ENCODE measurements around the gene GRM4.

The GRM4 gene

DNA sequence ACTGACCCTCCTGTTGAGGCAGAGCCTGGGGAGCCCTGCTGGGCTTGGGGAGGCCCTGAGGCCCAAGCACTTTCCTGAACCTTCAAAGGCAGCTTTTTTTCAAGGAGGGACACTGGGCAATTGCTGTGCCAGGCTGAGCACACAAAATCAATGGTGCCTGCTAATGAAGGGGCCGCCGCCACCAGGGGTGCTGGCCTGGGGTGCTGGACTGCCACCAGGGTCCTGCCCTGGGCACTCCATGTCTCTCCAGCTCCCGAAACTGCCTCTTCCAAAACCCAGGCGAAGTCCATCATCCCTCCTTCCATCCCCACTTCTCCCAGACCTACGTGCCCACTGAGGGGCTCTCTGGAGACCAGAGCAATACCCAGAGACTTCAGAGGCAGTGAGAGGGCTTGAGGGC lies 145.6 kb downstream of the GRM4 start:
- no peak for TF ChIP-seq TCF12 (IDR thresholded peaks at IDR 0.05; ENCODE audit: low read depth)
- no peak for TF ChIP-seq CEBPB (IDR thresholded peaks at IDR 0.05)
- no peak for TF ChIP-seq NFIC (IDR thresholded peaks at IDR 0.05)

GRCh38 chr6:33999567-33999966 lies 146.3 kb downstream of the GRM4 start:
- TF ChIP-seq YY1 (IDR thresholded peaks at IDR 0.05; ENCODE audit: low read depth) = no peak
- no peak for TF ChIP-seq TEAD4 (IDR thresholded peaks at IDR 0.05)
- TF ChIP-seq, protein P1, sequence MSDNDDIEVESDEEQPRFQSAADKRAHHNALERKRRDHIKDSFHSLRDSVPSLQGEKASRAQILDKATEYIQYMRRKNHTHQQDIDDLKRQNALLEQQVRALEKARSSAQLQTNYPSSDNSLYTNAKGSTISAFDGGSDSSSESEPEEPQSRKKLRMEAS (IDR thresholded peaks at IDR 0.05) = no peak
- no peak for TF ChIP-seq ZBTB7A (IDR thresholded peaks at IDR 0.05; ENCODE audit: low read depth)
- no peak for TF ChIP-seq TAF1 (IDR thresholded peaks at IDR 0.05; ENCODE audit: low read depth)
- no peak for TF ChIP-seq CEBPB (IDR thresholded peaks at IDR 0.05)
- no peak for TF ChIP-seq CREB1 (IDR thresholded peaks at IDR 0.05; ENCODE audit: low read depth)
- no peak for TF ChIP-seq EGR1 (IDR thresholded peaks at IDR 0.05)
- no peak for TF ChIP-seq EP300 (IDR thresholded peaks at IDR 0.05; ENCODE audit: borderline replicate concordance)

- TF ChIP-seq ZBTB7A (IDR thresholded peaks at IDR 0.05; ENCODE audit: low read depth) (no peak), TEAD4 (IDR thresholded peaks at IDR 0.05) (no peak)
These were observed 147.2 kb downstream of the GRM4 start for GRCh38 chr6:33998660-33999059.

- TF ChIP-seq, protein P2, sequence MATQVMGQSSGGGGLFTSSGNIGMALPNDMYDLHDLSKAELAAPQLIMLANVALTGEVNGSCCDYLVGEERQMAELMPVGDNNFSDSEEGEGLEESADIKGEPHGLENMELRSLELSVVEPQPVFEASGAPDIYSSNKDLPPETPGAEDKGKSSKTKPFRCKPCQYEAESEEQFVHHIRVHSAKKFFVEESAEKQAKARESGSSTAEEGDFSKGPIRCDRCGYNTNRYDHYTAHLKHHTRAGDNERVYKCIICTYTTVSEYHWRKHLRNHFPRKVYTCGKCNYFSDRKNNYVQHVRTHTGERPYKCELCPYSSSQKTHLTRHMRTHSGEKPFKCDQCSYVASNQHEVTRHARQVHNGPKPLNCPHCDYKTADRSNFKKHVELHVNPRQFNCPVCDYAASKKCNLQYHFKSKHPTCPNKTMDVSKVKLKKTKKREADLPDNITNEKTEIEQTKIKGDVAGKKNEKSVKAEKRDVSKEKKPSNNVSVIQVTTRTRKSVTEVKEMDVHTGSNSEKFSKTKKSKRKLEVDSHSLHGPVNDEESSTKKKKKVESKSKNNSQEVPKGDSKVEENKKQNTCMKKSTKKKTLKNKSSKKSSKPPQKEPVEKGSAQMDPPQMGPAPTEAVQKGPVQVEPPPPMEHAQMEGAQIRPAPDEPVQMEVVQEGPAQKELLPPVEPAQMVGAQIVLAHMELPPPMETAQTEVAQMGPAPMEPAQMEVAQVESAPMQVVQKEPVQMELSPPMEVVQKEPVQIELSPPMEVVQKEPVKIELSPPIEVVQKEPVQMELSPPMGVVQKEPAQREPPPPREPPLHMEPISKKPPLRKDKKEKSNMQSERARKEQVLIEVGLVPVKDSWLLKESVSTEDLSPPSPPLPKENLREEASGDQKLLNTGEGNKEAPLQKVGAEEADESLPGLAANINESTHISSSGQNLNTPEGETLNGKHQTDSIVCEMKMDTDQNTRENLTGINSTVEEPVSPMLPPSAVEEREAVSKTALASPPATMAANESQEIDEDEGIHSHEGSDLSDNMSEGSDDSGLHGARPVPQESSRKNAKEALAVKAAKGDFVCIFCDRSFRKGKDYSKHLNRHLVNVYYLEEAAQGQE (IDR thresholded peaks at IDR 0.05; ENCODE audit: low read depth) = no peak
- TF ChIP-seq, protein P3, sequence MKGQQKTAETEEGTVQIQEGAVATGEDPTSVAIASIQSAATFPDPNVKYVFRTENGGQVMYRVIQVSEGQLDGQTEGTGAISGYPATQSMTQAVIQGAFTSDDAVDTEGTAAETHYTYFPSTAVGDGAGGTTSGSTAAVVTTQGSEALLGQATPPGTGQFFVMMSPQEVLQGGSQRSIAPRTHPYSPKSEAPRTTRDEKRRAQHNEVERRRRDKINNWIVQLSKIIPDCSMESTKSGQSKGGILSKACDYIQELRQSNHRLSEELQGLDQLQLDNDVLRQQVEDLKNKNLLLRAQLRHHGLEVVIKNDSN (IDR thresholded peaks at IDR 0.05) = no peak
- TF ChIP-seq EGR1 (IDR thresholded peaks at IDR 0.05) = no peak
- TF ChIP-seq, protein P1 (IDR thresholded peaks at IDR 0.05) = no peak
- no peak for TF ChIP-seq ZBTB7A (IDR thresholded peaks at IDR 0.05; ENCODE audit: low read depth)
- no peak for TF ChIP-seq YY1 (IDR thresholded peaks at IDR 0.05; ENCODE audit: low read depth)
- no peak for TF ChIP-seq TAF1 (IDR thresholded peaks at IDR 0.05; ENCODE audit: low read depth)
- no peak for TF ChIP-seq NFIC (IDR thresholded peaks at IDR 0.05)
- no peak for TF ChIP-seq RAD21 (IDR thresholded peaks at IDR 0.05; ENCODE audit: low read depth)
- no peak for TF ChIP-seq EP300 (IDR thresholded peaks at IDR 0.05; ENCODE audit: borderline replicate concordance)
- no peak for TF ChIP-seq TEAD4 (IDR thresholded peaks at IDR 0.05)
- no peak for TF ChIP-seq FOXM1 (IDR thresholded peaks at IDR 0.05; ENCODE audit: borderline replicate concordance, low read depth)
These were observed 148.6 kb downstream of the GRM4 start for GRCh38 chr6:33997265-33997664.

DNA sequence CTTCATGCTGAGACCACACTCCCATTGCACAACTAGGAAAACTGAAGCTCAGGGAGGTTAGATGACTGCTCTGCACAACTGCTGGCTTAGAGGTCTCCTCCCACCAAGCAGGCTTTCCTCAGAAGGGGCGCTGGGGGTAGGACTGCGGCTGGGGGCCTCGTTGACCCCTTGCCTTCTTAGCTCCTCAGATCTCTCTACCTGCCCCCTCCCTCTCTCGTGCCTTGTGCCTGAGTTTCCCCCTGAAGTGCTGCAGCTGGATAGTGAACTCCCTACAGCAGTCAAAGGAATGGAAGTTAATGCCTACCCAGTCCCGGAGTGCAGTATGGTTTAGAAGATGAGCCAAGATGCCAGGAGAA lies 149.8 kb downstream of the GRM4 start:
- TF ChIP-seq CEBPB (IDR thresholded peaks at IDR 0.05) (no peak), RAD21 (IDR thresholded peaks at IDR 0.05; ENCODE audit: low read depth) (no peak), CREB1 (IDR thresholded peaks at IDR 0.05; ENCODE audit: low read depth) (no peak), TEAD4 (IDR thresholded peaks at IDR 0.05) (no peak), EP300 (IDR thresholded peaks at IDR 0.05; ENCODE audit: borderline replicate concordance) (no peak), ZBTB7A (IDR thresholded peaks at IDR 0.05; ENCODE audit: low read depth) (no peak), TAF1 (IDR thresholded peaks at IDR 0.05; ENCODE audit: low read depth) (no peak), YY1 (IDR thresholded peaks at IDR 0.05; ENCODE audit: low read depth) (no peak), FOXM1 (IDR thresholded peaks at IDR 0.05; ENCODE audit: borderline replicate concordance, low read depth) (no peak), NFIC (IDR thresholded peaks at IDR 0.05) (no peak), TCF12 (IDR thresholded peaks at IDR 0.05; ENCODE audit: low read depth) (no peak), EGR1 (IDR thresholded peaks at IDR 0.05) (no peak)
- TF ChIP-seq, protein P1 (IDR thresholded peaks at IDR 0.05) = no peak
- TF ChIP-seq, protein P3 (IDR thresholded peaks at IDR 0.05) = no peak
- TF ChIP-seq, protein P2 (IDR thresholded peaks at IDR 0.05; ENCODE audit: low read depth) = no peak

DNA sequence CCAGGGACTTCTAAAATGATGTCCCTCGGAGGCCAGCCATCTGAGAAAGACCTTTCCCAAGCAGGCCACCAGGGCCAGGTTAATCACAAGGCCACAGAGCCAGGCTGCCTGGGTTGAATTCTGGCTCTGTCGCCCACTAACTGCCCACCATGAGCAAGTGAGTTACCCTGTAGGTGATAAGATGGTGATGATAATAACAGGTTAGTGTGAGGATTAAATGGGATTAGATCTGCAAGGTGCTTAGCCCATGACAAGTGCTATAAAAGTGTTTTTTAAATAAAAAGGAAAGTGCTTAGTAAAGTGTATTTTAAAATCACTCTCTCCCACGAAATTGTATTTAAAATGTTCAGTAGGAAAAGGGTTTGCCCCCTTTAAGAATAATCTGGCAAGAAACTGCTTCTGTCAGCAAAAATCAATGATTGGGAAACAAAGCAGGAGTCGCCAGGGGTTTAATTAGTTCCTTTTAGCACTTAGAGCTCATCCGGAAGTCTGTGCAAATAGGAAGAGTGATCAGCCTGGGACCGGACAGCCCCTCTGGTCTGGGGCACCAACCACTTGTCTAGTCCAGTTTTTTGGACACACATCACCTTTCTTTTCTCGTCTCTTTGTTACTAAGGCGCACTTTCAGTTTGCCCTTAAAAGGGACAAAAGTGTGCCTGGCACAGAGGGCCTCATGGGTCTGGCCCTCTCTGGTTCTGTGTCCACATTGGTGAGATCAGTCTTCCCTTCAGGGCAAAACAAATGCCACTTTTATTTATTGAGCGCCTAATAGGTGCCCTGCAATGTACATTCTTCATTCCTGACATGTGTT lies 150.4 kb downstream of the GRM4 start:
- TF ChIP-seq CEBPB (IDR thresholded peaks at IDR 0.05) = no peak
